Adrenal gland (tissue), 5 donors: ENCODE measurements around the gene FMNL2.

ENCODE experiments used
- CTCF ChIP-seq, 6 experiments: fragments of 450-650 bp in 4 of 6; fragments of 200-600 bp in 2 of 6; sonication (generic) in 1 of 6; IDR thresholded peaks; 1 replicate in 5 of 6; 2 replicates in 1 of 6; pipeline versions ENCODE4 v1.5.1 to v1.8.0; 2016 to 2021; ENCODE audit warnings: antibody characterized with exemption in 6 of 6, mild to moderate bottlenecking in 2 of 6, moderate library complexity in 1 of 6
- POLR2A ChIP-seq, 2 donors: fragments of 450-650 bp; IDR thresholded peaks; one replicate each; pipeline ENCODE4 v1.6.1; 2017; ENCODE audit warnings: antibody characterized with exemption in 2 of 2, mild to moderate bottlenecking in 2 of 2, moderate library complexity in 1 of 2
- donor health status: DM: no; HTN: no; CAD: no.

DNA sequence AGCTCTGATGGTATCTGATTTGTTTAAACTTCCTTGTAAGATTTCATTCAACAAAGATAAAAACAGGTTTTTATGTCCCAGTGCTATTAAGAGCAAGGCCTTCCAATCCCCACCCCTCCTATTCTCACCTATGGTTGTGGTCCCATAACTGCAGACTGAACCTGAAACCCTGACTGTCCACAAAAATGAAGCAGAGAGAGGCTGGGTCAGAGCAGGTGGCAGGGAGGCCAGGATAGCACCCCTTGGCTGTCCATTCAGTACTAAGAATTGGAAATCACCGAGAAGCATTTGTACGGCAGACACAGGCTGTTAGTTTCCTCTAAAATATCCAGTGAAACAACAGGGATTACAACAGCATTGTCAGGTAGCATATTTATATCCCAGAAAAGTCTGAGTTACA lies 37.3 kb upstream of the FMNL2 start:
- TF ChIP-seq POLR2A (IDR thresholded peaks at IDR 0.05) (no peak), CTCF (IDR thresholded peaks at IDR 0.05) (no peak)
